GM18507 (cell line): ENCODE results near the gene UBE2R2.
"Not testable (repeated sequence)": the region's sequence is repeated elsewhere in the genome, so short reads cannot be mapped to it uniquely, and the experiment has no call there.

Experiments used
- DNase-seq: peaks from one replicate; pipeline ENCODE4 v3.0.0; 2011; ENCODE audit warnings: low read depth; ENCODE audit not compliant: insufficient read length; ENCODE audit errors: extremely low spot score
- FAIRE-seq: peaks from 2 replicates; lab custom pipeline; 2011; peaks lifted over from hg19 to GRCh38; lab: Jason Lieb, UNC

UBE2R2 gene

GRCh38 chr9:33952066-33952465 is 135.1 kb downstream of the UBE2R2 start:
- DNase-seq (no peak), FAIRE-seq (no peak)

GRCh38 chr9:33956544-33956943 is 139.6 kb downstream of the UBE2R2 start:
- no peak for FAIRE-seq
- DNase-seq: no peak

GRCh38 chr9:33959725-33960124 is 142.8 kb downstream of the UBE2R2 start:
- DNase-seq (no peak), FAIRE-seq (no peak)

GRCh38 chr9:33962468-33962867 is 145.5 kb downstream of the UBE2R2 start:
- not testable (repeated sequence) for FAIRE-seq, DNase-seq

GRCh38 chr9:33964086-33964768 is 147.3 kb downstream of the UBE2R2 start:
- FAIRE-seq: no peak
- DNase-seq: no peak
